ENCODE results near the gene ELOVL6.

DNA sequence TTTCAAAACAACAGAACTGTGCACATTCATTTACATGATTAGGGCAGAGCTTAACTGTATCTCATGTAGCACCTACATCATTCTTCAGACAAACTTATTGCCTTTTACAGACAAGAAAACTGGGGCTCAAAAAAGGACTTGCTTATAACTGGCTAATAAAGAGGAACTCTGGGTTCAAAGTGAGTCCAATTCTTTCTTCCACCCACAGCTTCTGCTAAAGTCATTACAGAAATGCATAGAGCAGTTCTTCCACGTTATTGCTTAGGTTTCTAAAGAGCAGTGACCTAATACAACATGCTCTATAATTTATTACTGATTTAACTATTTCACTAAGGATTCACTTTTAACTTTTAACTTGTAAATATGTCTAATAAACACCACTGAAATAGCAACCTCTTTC lies 60.6 kb downstream of the ELOVL6 start:
- TF ChIP-seq, protein P1, sequence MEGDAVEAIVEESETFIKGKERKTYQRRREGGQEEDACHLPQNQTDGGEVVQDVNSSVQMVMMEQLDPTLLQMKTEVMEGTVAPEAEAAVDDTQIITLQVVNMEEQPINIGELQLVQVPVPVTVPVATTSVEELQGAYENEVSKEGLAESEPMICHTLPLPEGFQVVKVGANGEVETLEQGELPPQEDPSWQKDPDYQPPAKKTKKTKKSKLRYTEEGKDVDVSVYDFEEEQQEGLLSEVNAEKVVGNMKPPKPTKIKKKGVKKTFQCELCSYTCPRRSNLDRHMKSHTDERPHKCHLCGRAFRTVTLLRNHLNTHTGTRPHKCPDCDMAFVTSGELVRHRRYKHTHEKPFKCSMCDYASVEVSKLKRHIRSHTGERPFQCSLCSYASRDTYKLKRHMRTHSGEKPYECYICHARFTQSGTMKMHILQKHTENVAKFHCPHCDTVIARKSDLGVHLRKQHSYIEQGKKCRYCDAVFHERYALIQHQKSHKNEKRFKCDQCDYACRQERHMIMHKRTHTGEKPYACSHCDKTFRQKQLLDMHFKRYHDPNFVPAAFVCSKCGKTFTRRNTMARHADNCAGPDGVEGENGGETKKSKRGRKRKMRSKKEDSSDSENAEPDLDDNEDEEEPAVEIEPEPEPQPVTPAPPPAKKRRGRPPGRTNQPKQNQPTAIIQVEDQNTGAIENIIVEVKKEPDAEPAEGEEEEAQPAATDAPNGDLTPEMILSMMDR (conservative IDR thresholded peaks at IDR 0.05; ENCODE audit: low read depth, low read length): no peak
- TF ChIP-seq NFE2L2 (IDR thresholded peaks at IDR 0.05; ENCODE audit: low read depth, low read length): no peak
- no peak for TF ChIP-seq SMC3 (IDR thresholded peaks at IDR 0.05; ENCODE audit: low read depth, low read length)
- TF ChIP-seq POLR2A (IDR thresholded peaks at IDR 0.05; ENCODE audit: low read depth, low read length): no peak
- TF ChIP-seq, protein P2, sequence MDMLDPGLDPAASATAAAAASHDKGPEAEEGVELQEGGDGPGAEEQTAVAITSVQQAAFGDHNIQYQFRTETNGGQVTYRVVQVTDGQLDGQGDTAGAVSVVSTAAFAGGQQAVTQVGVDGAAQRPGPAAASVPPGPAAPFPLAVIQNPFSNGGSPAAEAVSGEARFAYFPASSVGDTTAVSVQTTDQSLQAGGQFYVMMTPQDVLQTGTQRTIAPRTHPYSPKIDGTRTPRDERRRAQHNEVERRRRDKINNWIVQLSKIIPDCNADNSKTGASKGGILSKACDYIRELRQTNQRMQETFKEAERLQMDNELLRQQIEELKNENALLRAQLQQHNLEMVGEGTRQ (IDR thresholded peaks at IDR 0.05; ENCODE audit: low read depth, low read length): no peak
- no peak for TF ChIP-seq MXI1 (IDR thresholded peaks at IDR 0.05; ENCODE audit: borderline replicate concordance, low read depth, low read length)
- TF ChIP-seq RAD21 (IDR thresholded peaks at IDR 0.05; ENCODE audit: low read length): no peak
